ENCODE data around the gene PTPRN2.

PTPRN2 gene

GRCh38 chr7:158495786-158496185, 91.8 kb downstream of the PTPRN2 start:
- TF ChIP-seq, protein P1, sequence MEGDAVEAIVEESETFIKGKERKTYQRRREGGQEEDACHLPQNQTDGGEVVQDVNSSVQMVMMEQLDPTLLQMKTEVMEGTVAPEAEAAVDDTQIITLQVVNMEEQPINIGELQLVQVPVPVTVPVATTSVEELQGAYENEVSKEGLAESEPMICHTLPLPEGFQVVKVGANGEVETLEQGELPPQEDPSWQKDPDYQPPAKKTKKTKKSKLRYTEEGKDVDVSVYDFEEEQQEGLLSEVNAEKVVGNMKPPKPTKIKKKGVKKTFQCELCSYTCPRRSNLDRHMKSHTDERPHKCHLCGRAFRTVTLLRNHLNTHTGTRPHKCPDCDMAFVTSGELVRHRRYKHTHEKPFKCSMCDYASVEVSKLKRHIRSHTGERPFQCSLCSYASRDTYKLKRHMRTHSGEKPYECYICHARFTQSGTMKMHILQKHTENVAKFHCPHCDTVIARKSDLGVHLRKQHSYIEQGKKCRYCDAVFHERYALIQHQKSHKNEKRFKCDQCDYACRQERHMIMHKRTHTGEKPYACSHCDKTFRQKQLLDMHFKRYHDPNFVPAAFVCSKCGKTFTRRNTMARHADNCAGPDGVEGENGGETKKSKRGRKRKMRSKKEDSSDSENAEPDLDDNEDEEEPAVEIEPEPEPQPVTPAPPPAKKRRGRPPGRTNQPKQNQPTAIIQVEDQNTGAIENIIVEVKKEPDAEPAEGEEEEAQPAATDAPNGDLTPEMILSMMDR (IDR thresholded peaks at IDR 0.05; ENCODE audit: low read depth, low read length, missing control alignments), result no peak
- no peak overlapping the region for H3K4me3 ChIP-seq (ENCODE audit: low read depth, low read length)
- no peak for DNase-seq (ENCODE audit: low read depth)
- in situ Hi-C loops (cut with HindIII; ENCODE audit: low sequenced_read_pairs), result no loop called here

GRCh38 chr7:158495216-158495615, 92.4 kb downstream of the PTPRN2 start:
- no peak overlapping the region for H3K4me3 ChIP-seq (ENCODE audit: low read depth, low read length)
- no peak for DNase-seq (ENCODE audit: low read depth)
- in situ Hi-C loops (cut with HindIII; ENCODE audit: low sequenced_read_pairs), result no loop called here
- TF ChIP-seq, protein P1 (IDR thresholded peaks at IDR 0.05; ENCODE audit: low read depth, low read length, missing control alignments), result no peak

- H3K4me3 ChIP-seq (ENCODE audit: low read depth, low read length), result no peak overlapping the region
- no peak for DNase-seq (ENCODE audit: low read depth)
- TF ChIP-seq, protein P1 (IDR thresholded peaks at IDR 0.05; ENCODE audit: low read depth, low read length, missing control alignments), result no peak
- in situ Hi-C loops (cut with HindIII; ENCODE audit: low sequenced_read_pairs), result no loop called here
These were observed 93.0 kb downstream of the PTPRN2 start for GRCh38 chr7:158494643-158495042.

GRCh38 chr7:158494162-158494586, 93.4 kb downstream of the PTPRN2 start:
- in situ Hi-C loops (cut with HindIII; ENCODE audit: low sequenced_read_pairs), result no loop called here

DNA sequence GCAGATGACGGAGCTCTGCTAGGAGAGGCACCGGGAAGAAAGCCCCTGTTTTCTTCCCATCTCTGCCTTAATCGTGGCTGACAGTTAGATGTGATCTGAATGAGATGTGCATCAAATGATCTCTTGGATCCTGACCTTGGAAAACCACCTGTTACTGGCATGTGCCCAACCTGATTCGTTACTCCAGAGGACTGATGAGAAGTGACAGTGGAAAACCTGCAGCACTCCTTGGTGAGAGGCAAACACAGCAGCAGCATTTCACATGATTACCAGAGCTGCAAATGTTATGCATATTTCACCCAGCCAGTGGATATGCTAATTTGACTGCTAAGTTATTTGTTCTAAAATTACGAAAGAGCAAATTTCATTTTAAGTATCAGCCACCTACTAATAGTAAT, 95.3 kb downstream of the PTPRN2 start:
- in situ Hi-C loops (cut with HindIII; ENCODE audit: low sequenced_read_pairs), result no loop called here
- no peak overlapping the region for H3K4me3 ChIP-seq (ENCODE audit: low read depth, low read length)
- DNase-seq (ENCODE audit: low read depth), result no peak
- TF ChIP-seq, protein P1 (IDR thresholded peaks at IDR 0.05; ENCODE audit: low read depth, low read length, missing control alignments), result no peak

More at GRCh38 chr7:158494162-158494586, 93.4 kb downstream of the PTPRN2 start:
- no peak overlapping the region for H3K4me3 ChIP-seq (ENCODE audit: low read depth, low read length)
- DNase-seq (ENCODE audit: low read depth), result no peak
- TF ChIP-seq, protein P1 (IDR thresholded peaks at IDR 0.05; ENCODE audit: low read depth, low read length, missing control alignments), result no peak

DNA sequence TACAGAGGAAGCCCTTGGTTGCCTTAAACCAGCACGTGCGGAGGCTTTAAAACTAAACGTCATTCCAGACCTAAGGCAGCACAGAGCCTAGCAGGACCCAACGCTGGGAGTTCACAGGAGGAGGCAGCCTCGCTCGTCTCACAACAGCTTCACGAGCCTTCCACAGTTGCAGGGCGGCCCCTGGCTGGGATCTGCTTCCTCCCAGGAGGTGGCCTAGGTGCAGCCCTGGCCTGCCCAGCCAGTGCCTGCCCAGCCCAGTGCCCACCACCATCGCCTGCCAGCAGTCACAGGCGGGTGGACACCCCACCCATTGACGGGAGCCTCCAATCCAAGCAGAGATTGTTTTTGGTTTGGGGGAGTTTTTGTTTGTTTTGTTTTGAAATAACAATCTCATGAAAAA, 96.5 kb downstream of the PTPRN2 start:
- TF ChIP-seq, protein P1 (IDR thresholded peaks at IDR 0.05; ENCODE audit: low read depth, low read length, missing control alignments), result no peak

More for the DNA sequence above, 96.5 kb downstream of the PTPRN2 start:
- in situ Hi-C loops (cut with HindIII; ENCODE audit: low sequenced_read_pairs), result no loop called here
- H3K4me3 ChIP-seq (ENCODE audit: low read depth, low read length), result no peak overlapping the region
- DNase-seq (ENCODE audit: low read depth), result no peak

All from astrocyte of the cerebellum (primary cell).